CD4-positive, alpha-beta T cell (primary cell): ENCODE data around the gene TSSK6. TPM values are rescaled to one million over a fixed set of nuclear protein-coding genes. Genes with fewer than 3 reads are reported as not detected.

ENCODE experiments used
- ATAC-seq: fragments of 200-7000 bp; cut with Tn5 transposase; one replicate; pipeline ENCODE4 v1.10.0; 2022; ENCODE audit warnings: mild to moderate bottlenecking; ENCODE audit not compliant: poor library complexity
- CTCF ChIA-PET: fragments of 350-600 bp; sonication (Branson Sonifier 250); formaldehyde crosslinking; loops from one replicate; lab custom pipeline; 2021; ENCODE audit warnings: antibody characterized with exemption, inconsistent platforms; lab: Charles Lee
- POLR2A ChIA-PET: fragments of 350-600 bp; sonication (Branson Sonifier 250); formaldehyde crosslinking; loops from one replicate; lab custom pipeline; 2021; ENCODE audit warnings: antibody characterized with exemption, inconsistent platforms; lab: Charles Lee
- DNase-seq, 14 experiments: peaks; one replicate each; pipeline ENCODE4 v3.0.0-alpha.2; 2013 to 2020; ENCODE audit warnings: mixed read lengths in 2 of 14
- H3K27ac ChIP-seq, 2 donors: one replicate each; pipeline versions ENCODE4 v1.5.1 to v1.7.0; 2013; ENCODE audit warnings: low read length in 2 of 2, low read depth in 1 of 2, mild to moderate bottlenecking in 1 of 2
- H3K27me3 ChIP-seq, 2 experiments: 1 replicate in 1 of 2; 2 replicates in 1 of 2; pipeline versions ENCODE4 v1.6.1 to v1.7.0; 2013; ENCODE audit warnings: low read length in 2 of 2, control low read depth in 1 of 2, mild to moderate bottlenecking in 1 of 2, moderate library complexity in 1 of 2; ENCODE audit not compliant: insufficient read depth in 2 of 2, control insufficient read depth in 1 of 2
- H3K36me3 ChIP-seq: one replicate; pipeline ENCODE4 v1.6.1; 2013; ENCODE audit warnings: low read length, control low read depth; ENCODE audit not compliant: insufficient read depth
- H3K4me1 ChIP-seq: one replicate; pipeline ENCODE4 v1.6.1; 2013; ENCODE audit warnings: low read length, control low read depth; ENCODE audit not compliant: insufficient read depth
- H3K4me3 ChIP-seq: one replicate; pipeline ENCODE4 v1.5.1; 2013; ENCODE audit warnings: mild to moderate bottlenecking, low read length, moderate library complexity
- H3K9me3 ChIP-seq, 2 experiments: 1 replicate in 1 of 2; 2 replicates in 1 of 2; pipeline versions ENCODE4 v1.6.1 to v1.7.0; 2013; ENCODE audit warnings: low read length in 2 of 2, mild to moderate bottlenecking in 2 of 2, control low read depth in 1 of 2, moderate library complexity in 1 of 2; ENCODE audit not compliant: control insufficient read depth in 1 of 2, insufficient read depth in 1 of 2
- H3K27ac Mint-ChIP-seq: one replicate; pipeline ENCODE4 v1.8.0; 2020; ENCODE audit warnings: mixed read lengths
- H3K27me3 Mint-ChIP-seq: one replicate; pipeline ENCODE4 v1.8.0; 2021; ENCODE audit warnings: mixed read lengths
- H3K36me3 Mint-ChIP-seq: one replicate; pipeline ENCODE4 v1.8.0; 2021; ENCODE audit warnings: low read depth, mixed read lengths
- H3K4me1 Mint-ChIP-seq: one replicate; pipeline ENCODE4 v1.8.0; 2021; ENCODE audit warnings: low read depth, mixed read lengths
- H3K4me3 Mint-ChIP-seq: one replicate; pipeline ENCODE4 v1.8.0; 2020; ENCODE audit warnings: mild to moderate bottlenecking, mixed read lengths
- H3K9me3 Mint-ChIP-seq: one replicate; pipeline ENCODE4 v1.8.0; 2020; ENCODE audit warnings: mixed read lengths
- CTCF ChIP-seq: fragments of 200-600 bp; IDR thresholded peaks from one replicate; pipeline ENCODE4 v1.8.0; 2022; ENCODE audit warnings: antibody characterized with exemption, mild to moderate bottlenecking
- intact Hi-C, 2 experiments: fragments of 100-400 bp; cut with DNase I in 1 of 2; cut with micrococcal nuclease in 1 of 2; formaldehyde crosslinking; loops; one replicate each; pipeline versions ENCODE4 v1.15.1 to v1.9.0; 2023 to 2025; cut with DNase I, micrococcal nuclease
- total RNA-seq, 174 experiments: library from RNA in 2 of 174; stranded (reverse) in 2 of 174; gene quantifications; one replicate each; pipeline ENCODE4 v1.2.3 and lab custom pipeline; 2021 to 2026

TSSK6 gene
- total RNA-seq, 2 experiments from 2014 or later: 3.4 to 5.5 TPM

GRCh38 chr19:19500975-19501644 is 14.2 kb downstream of the TSSK6 start:
- no peak overlapping the region for H3K4me3 Mint-ChIP-seq
- no peak for ATAC-seq
- intact Hi-C loops: no loop called here
- H3K27ac ChIP-seq: no peak overlapping the region
- H3K36me3 ChIP-seq: peaks cover 99% of the 10 kb centered on the region
- H3K36me3 Mint-ChIP-seq: peaks cover 85% of the 10 kb centered on the region
- no peak for TF ChIP-seq CTCF
- POLR2A ChIA-PET: no interaction called here
- no peaks in the 10 kb centered on the region for H3K27me3 ChIP-seq
- DNase-seq: peak in 1 of 14 experiments; percentile 22
- no peak overlapping the region for H3K4me3 ChIP-seq
- H3K4me1 Mint-ChIP-seq: no peaks in the 10 kb centered on the region
- CTCF ChIA-PET: no interaction called here
- H3K27me3 Mint-ChIP-seq: no peaks in the 10 kb centered on the region
- H3K27ac Mint-ChIP-seq: no peak overlapping the region
- H3K9me3 ChIP-seq: no peaks in the 10 kb centered on the region
- H3K4me1 ChIP-seq: no peaks in the 10 kb centered on the region
- H3K9me3 Mint-ChIP-seq: no peaks in the 10 kb centered on the region

GRCh38 chr19:19499272-19499995 is 15.9 kb downstream of the TSSK6 start:
- H3K4me3 Mint-ChIP-seq: no peak overlapping the region
- H3K27ac Mint-ChIP-seq: no peak overlapping the region
- intact Hi-C loops: no loop called here
- ChIA-PET CTCF (no interaction called here), POLR2A (no interaction called here)
- TF ChIP-seq CTCF: no peak
- H3K9me3 ChIP-seq: no peaks in the 10 kb centered on the region
- H3K27ac ChIP-seq: no peak overlapping the region
- DNase-seq (peak in 1 of 14 experiments; percentile 25), ATAC-seq (no peak)
- no peaks in the 10 kb centered on the region for H3K4me1 ChIP-seq
- no peak overlapping the region for H3K4me3 ChIP-seq
- H3K9me3 Mint-ChIP-seq: no peaks in the 10 kb centered on the region
- H3K36me3 ChIP-seq: peaks cover 97% of the 10 kb centered on the region
- H3K36me3 Mint-ChIP-seq: peaks cover 84% of the 10 kb centered on the region
- no peaks in the 10 kb centered on the region for H3K27me3 Mint-ChIP-seq
- H3K4me1 Mint-ChIP-seq: no peaks in the 10 kb centered on the region
- no peaks in the 10 kb centered on the region for H3K27me3 ChIP-seq

- Histone ChIP-seq H3K4me1 (no peaks in the 10 kb centered on the region), H3K36me3 (peaks cover 96% of the 10 kb centered on the region), H3K27ac (no peak overlapping the region), H3K9me3 (no peaks in the 10 kb centered on the region), H3K4me3 (no peak overlapping the region), H3K27me3 (no peaks in the 10 kb centered on the region)
- Mint-ChIP-seq H3K4me1 (no peaks in the 10 kb centered on the region), H3K27me3 (no peaks in the 10 kb centered on the region), H3K36me3 (peaks cover 86% of the 10 kb centered on the region), H3K27ac (no peak overlapping the region), H3K4me3 (no peak overlapping the region), H3K9me3 (no peaks in the 10 kb centered on the region)
- ChIA-PET POLR2A (no interaction called here), CTCF (no interaction called here)
- DNase-seq (peak in 1 of 14 experiments; percentile 27), ATAC-seq (no peak)
- no peak for TF ChIP-seq CTCF
- intact Hi-C loops: no loop called here
These were observed 16.9 kb downstream of the TSSK6 start for GRCh38 chr19:19498255-19498991.
